HG02798 (cell line): ENCODE data around the gene SESN3.
"Not testable (repeated sequence)": the region's sequence is repeated elsewhere in the genome, so short reads cannot be mapped to it uniquely, and the experiment has no call there.

Experiments
- ATAC-seq: cut with Tn5 transposase; IDR thresholded peaks from one replicate; pipeline ENCODE4 v1.9.1; 2021; ENCODE audit warnings: mild to moderate bottlenecking; ENCODE audit not compliant: unreplicated experiment, poor library complexity

SESN3 gene

DNA sequence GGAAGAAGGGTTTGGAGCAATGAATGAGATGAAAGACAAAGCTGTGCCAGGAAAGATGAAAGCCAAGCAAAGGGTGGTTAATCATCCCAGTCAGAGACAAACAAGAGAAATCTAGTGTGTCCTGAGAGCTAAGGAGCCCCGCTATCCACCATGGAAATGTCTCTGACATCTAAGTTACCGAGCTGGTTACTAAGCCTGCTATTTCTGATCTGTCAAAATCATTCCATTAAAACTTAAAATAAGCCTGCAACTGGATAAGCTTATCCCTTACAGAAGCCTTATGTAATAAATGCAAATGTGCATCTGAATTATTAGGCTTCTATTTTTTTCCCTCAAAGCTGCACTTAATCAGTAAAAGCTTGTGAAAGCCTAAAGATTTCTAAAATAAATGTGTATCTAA, 22.1 kb upstream of the SESN3 start:
- no peak for ATAC-seq

DNA sequence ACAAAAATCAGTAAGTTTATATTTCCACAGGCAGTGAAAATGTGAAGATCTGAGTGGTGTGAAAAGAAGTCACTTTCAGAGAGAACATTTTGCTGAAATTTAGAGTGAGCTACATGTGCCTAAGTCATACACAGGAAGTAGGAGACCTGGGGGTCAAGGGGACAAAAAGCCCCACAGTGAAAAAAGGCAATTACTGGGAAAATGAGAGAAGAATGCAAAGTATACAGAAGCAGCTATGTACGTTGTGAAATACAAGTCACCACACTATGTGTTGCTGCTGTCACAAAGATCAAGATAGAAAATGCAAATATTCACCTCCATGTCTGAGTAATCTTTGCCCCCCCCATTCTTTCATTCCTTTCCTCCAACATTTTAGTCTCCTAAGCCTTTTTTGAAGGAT, 21.6 kb upstream of the SESN3 start:
- ATAC-seq: no peak

DNA sequence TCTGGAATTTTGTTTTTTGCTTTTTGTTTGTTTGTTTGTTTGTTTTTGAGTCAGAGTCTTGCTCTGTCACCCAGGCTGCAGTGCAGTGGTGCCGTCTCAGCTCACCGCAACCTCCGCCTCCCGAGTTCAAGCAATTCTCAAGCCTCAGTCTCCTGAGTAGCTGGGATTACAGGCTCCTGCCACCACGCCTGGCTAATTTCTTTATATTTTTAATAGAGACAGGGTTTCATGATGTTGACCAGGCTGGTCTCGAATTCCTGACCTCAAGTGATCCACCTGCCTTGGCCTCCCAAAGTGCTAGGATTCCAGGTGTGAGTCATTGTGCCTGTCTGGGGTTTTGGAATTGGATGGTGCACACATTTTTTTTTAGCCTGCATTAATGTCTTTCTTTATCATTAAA, 20.9 kb upstream of the SESN3 start:
- not testable (repeated sequence) for ATAC-seq

DNA sequence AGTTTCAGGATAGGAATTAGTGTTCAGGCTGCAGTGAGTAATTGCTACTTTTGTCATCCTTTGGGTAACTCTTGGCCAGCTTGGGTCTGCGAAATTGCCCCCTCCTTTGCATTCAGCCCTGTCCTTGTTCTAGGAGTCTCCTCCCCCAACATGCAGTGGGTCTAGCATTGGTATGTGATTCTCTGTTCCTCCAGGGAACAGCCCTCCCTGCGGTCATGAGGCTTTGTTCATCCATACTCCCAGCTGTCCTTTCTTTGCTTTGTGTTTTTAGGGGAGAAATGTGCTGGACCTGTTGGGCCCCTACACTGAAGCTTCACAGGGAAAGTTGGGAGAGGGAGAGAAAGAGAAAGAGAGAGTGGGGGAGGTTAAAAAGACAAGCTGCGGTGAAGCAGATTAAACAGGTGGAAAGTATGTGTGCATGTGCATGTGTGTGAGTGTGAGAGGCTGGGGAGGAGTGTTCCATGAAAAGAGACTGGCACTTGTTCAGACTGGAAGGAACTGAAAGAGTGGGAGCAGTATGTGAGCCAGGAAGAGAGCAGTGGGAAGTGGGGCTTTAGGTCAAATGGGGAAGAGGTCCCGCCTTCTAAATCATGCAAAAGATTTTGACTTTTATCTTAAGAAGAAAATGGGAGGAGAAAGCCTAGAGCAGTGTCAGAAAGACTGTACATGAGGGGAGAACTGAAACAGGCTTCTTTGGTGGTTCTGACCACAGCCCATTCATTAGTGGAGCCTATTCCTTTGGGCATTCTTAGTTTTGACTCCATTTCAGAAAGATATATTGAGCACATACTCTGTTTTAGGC, 17.9 kb upstream of the SESN3 start:
- ATAC-seq: peak; percentile 87

DNA sequence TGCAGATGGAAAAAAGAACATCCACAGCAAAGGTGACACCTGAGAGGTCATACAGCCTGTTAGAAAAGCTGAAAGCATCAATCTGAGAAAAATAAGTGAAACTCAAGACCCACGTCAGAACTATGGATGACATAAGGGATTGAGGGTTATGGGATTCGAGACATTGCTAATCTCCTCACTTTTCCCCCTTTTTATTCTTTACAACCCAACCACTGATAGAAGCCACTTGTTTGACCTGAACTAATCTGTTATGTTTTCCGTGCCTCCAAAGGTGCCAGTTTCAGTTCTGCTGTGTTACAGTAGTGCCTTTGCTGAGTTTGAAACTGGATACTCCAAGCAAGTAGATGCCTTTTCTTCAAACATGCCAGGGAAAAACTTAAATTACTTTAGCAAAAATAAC, 16.9 kb upstream of the SESN3 start:
- ATAC-seq: no peak

DNA sequence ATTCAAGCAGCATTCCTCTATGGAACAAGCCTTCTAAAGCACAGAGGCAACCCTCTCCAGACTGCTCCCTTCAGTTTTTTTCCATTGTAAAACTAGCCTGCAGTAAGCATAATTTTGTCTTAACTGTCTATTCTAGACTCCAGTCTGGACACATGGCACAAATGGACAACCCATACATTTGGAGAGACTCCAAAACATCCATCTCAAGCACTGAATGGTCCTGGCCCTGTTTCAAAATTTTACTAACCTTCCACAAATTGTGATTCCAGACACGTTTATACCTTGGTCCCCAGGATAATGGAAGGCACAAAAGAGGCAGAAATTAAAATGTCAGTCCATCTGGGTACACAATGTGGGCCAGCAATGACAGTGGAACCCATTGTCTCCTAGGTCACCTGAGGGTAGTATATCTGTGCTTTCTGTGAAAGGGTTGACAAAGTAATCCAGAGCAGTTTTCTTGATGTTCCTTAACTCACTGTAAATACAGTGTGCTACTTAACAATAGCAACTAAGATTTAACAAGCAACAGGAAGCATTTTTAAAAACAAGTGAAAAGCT, 16.2 kb upstream of the SESN3 start:
- ATAC-seq: no peak

DNA sequence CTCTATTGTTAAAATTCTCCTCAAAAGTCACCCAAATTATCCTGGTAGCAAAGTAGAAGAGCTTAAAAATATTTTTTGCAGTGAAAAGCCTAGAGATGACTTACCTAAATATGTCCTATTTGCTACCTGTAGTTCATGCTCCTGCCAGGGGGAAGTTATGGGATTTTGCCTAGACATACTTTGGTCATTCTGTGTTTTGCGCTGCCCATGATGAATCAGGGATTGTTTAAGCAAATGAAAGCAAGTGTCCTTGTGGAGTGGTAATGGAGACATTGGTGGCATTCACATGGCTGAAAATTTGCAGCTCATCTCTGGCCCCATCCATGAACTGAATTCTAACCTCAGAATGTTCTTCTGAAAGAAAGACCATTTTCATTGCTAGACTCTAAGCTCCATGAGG, 14.6 kb upstream of the SESN3 start:
- ATAC-seq: no peak

DNA sequence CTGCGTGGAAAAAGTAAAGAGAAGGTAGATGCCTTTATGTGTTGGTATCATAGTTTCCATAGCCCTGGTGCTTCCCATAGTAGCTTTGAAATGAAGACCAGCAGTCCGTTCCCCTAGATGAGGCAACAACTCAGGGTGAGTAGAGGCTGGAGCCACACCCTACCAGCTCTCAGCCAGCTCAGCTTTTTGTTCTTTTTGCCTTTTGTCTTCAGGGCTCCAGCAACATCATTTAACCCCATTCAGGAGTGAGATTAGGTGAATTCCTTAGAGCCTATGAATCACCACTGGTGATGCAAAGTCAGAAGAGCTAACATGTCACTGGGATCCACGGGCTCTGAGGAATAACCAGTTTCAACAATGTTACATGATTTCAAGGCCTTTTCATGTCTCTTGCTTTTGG, 14.0 kb upstream of the SESN3 start:
- no peak for ATAC-seq

DNA sequence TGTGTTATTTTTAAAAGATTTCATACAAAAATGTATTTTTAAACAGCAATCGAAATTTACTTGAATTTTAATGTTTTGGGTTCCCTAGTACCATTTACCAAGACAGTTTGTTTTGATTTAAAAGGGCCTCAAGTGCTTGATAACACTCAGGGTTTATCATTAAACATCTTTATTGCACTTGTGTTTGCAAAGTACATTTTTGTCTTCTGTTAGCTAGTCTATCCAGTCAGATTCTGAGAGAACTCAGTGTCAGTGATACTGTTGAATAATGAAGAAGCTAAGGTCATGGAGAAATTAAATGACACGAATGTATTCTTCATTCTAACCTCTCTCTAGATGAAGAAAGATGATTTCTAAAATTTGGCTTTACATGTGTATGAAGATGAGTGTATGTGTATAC, 12.7 kb upstream of the SESN3 start:
- no peak for ATAC-seq

DNA sequence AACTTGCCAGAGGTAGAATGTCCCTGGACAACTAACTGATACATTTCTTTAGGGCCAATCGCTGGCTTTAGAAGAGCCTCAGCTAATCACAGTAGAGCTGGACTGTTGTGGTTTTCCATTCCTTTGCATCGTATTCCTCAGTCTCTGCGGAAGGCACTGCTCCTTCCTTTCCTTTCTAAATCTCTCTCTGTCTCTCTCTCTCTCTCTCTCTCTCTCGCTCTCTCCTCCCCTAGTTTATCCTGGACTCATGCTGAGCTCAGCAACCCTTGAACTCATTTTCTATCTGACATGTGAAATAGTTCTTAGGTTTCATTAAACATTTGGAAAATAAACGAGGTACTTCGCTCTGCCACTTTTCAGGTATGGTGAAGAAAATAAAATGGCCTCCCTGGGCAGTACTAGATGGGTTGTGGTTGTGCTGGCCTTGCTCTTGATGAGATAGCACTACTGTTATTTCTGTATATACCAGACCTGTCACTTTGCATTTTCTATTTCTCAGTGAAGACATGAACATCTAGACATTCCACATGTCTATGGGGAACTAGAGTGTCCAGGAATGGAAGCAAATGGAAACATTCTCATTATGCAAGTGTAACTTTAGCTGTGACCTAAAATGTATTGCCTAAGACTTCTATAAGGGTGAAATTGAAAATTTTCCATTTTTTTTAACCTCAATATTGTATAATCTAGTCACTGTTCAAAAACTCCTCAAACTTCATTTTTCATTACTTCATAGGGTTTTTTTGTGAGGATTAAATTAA, 12.0 kb upstream of the SESN3 start:
- ATAC-seq: no peak

DNA sequence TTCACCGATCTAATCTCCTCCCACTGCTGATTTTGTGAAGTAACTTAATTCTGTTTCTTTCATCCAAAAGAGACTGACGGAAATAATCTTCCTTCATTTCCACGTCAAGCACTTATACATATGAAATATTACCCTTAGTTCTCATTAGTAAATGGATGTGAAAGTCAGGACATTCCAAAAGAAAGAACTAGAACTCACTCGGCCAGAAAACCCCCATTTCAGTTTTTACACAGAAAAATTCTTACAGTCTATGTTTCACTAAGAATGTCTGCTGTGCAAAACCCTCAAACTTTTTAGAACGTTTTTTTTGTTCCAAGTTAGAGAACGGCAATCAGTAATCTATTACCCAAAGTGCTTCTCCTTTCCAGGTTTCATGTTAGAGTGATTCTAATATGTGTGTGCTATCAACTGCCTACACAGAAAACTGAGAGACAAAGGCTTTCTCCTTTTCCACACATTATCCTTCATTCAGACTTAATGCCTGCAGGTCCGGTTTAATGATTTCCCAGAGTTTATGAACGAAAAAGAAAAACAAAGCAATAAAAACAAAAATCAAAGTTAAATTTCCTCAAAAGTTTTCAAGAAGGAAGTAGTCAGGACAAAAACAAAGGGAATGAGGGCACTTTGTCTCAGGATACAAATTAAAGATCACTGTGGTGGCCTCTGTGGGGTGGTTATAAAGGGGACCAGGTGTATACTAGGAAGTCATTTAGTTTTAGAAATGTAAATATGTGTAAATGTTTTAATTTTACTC, 11.3 kb upstream of the SESN3 start:
- peak; percentile 60 for ATAC-seq

DNA sequence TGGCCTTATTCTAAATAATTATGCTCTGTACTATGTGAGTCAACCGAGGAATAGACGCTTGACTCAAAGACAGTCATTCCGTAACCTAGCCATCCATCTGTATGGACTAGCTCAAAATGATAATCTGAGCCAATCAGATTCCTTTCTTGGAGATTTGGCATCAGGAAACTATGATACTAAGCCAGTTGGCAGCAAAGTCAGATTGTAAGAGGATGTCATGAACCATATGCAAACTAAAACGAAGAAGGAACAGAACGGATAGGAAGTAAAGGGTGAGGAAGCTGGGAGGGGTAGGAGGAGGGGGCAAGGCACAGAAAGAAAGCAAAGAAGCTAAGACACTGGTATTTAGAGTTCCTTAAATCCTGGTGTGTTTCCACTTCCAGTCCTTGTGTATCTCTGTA, 10.7 kb upstream of the SESN3 start:
- ATAC-seq: peak; percentile 77

DNA sequence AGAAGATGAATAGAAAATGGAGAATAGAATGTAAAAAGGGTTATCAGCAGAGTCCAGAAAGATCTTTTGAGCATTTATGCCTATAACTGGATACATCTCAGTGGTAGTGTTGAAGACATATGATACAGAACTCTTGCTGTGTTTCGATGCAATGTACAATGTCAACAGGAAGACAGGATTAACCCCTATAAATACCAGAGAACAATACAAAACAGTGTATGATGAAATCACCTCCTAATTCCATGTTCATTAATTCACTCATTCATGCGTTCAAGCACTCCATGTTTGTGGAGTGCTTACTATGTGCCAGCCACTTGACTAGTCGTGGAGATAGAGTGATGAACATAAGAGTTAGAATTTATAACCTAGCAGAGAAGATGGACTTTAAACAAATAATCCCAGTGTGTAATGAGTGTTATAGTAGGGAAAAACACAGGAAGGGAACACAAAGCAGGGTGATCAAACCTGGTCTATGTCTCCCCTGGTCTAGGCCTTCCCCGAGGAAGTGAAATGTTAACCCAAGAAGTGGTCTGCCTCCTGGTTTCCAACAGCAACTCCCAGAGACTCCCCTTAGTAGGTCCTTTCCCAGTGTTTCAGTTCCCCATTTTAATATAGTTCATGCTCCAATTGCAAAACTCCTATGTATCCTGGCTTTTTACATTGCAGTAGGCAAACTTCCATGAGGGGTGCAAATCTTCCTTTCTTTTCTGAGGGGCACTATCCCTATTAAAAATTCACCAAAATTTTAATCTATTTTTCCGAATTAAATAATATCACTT, 9.1 kb upstream of the SESN3 start:
- ATAC-seq: no peak

DNA sequence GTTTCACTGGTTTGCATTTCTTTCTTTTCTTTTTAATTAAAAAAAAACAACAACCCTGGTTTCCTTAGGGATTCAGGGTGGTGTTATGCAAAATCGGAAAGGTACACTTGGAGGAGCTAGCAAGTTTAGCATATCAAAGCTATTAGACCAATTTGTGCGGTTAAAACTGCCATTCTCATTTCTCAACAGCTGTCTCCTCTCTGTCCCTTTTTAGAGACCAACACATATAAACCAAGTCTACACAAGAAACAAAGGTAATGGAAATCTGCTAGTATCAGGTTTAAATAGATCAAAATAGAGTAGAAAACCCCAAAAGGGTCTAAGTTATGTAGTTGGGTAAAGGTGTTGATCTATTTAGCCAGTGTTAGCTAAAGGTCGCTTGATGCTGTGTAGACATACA, 1.7 kb upstream of the SESN3 start:
- ATAC-seq: no peak

DNA sequence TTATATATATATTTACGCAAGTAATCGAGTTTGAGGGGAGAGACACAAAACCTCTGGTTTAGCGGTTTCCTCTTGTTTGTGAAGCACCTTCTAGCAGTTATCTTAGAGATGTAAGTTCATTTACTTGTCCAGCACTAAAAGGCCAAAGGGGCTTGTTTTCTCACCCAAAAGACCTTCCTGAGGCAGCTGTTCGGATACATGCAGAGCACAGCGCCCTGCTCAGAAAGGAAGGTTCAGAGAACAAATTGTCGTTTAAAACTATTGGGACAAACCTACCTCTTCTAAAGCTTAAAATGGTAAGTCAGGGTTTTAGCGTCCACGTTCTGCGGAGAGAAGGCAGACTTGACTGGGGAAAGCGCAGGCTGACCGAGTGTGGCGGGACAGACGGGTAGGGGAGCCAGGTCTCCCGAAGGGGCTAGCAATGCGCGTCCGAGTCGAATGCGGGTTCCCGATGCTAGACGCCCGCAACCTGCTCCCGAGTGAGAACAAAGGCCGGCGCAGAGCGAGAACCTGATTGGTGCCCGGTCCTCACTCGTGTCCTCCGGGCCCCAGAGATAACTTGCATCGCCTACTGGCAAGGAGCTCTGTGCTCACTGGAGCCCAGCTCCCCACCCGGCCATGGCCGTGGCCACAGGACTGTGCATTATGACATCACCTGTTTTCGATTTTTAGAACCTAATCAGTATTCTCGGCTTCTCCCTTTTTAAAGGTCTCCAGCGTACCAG, 1.0 kb upstream of the SESN3 start:
- peak; percentile 13 for ATAC-seq

DNA sequence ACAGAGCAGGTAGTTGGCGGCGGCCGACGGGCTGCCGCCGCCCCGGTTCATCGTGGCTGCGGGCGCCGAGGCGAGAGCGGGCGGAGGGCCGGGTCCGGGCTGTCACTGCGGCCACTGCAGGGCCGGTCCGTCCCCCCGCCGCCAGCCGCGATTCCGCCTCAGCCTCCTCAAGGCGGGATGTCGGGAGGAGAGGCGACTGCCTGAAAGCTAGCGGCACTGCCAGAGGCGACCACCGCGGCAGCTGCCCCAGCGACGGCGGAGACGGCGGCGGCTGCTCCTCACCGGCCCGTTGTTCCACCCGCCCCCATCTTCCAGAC, 234 bp downstream of the SESN3 start:
- peak; percentile 16 for ATAC-seq

DNA sequence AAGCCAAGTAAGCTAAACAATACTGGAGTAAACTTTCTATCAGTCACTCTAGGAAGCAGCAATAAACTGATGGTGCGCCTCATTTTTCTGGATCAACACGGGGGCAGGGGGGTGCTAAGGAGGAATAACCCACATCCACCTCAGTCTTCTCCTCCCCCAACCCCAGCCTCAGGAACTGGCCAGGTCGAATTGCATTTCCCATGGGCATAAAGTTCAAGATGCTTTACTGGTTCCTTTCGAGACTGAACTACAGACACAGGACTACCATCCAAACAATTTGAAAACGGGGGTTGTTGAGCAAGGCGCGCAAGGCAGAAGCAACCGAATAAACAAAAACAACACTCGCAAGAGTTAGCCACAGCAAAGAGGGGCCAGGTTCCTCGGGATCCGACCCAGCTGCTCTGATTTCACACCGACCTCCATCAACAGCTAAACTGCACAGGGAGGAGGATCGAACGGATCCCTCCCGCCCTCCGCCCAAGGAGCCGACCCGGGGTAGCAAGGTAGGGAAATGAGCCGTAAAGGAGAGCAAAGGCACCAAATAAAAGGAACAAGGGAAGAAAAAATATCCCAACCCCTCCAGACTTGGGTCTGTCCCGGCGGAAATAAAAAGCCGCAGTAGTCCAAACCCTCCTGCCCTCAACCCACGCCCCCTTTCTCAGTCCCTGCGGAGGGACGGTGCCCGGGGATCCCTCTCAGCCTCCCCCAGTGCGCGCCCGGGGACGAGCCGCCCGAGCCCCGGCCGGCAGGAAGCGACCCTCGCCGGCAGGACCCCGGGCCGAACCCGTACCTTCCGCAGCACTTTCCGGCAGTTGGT, 801 bp downstream of the SESN3 start:
- ATAC-seq: no peak

DNA sequence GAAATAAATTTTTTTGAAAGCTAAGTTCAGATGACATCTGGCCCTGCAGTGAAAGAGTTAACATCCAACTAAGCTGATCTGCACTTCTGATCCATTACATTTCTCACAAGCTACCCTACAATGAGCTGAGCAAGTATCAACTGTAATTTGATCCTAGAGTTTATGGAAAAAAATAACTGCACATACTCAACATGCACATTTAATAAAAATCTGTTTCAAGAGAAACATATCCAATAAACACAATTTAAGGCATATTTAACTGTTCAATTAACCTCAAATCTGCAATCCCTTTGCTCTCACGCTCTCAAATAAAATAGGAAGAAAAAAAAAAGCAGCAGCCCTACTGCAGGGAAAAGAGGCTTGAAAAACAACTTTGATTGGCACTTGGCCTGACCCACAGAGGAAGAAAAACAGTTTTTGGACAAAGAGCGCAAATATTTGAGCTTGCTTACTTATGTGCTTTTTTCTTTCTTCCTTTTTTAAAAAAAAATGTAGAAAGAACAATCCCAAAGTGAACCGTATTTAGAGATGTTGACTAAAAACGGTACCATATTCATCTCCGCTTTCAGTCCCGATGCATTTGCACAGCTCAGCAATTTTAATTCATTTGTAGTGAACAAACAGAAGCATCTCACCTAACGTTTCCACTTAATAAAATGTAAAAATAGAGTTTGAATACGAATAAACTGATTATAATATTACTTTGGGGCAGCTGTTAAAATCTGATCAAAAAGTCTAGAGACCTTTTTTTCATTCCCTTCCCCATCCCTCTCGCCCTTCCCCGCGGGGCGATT, 1.6 kb downstream of the SESN3 start:
- no peak for ATAC-seq
